Endothelial cell of umbilical vein (primary cell): ENCODE measurements around the gene RHOC.

ENCODE experiments used
- CTCF ChIP-seq, 2 donors: IDR thresholded peaks; 1 replicate in 1 of 2; 2 replicates in 1 of 2; pipeline ENCODE4 v1.5.1; 2011; ENCODE audit warnings: low read length in 2 of 2, mild to moderate bottlenecking in 2 of 2, moderate library complexity in 2 of 2, control low read depth in 1 of 2, inconsistent platforms in 1 of 2, low read depth in 1 of 2; ENCODE audit not compliant: insufficient read depth in 1 of 2; ENCODE audit errors: extremely low read depth in 1 of 2
- JUN ChIP-seq: IDR thresholded peaks from 2 replicates; pipeline ENCODE4 v1.6.1; 2011; ENCODE audit warnings: borderline replicate concordance, low read depth; ENCODE audit not compliant: insufficient read length, insufficient read depth
- MYC ChIP-seq: IDR thresholded peaks from one replicate; pipeline ENCODE4 v1.6.1; 2011; ENCODE audit warnings: mild to moderate bottlenecking, low read depth, low read length
- POLR2A ChIP-seq: IDR thresholded peaks from 2 replicates; pipeline ENCODE4 v1.6.1; 2012; ENCODE audit warnings: low read depth, mild to moderate bottlenecking, control low read depth, low read length

GRCh38 chr1:112687785-112688496 lies 19.0 kb downstream of the RHOC start:
- TF ChIP-seq CTCF (IDR thresholded peaks at IDR 0.05; ENCODE audit: extremely low read depth in 1 of 2, insufficient read depth in 1 of 2, low read depth in 1 of 2, low read length in 2 of 2) = no peak
- TF ChIP-seq JUN = no peak
- TF ChIP-seq MYC = no peak
- no peak for TF ChIP-seq POLR2A
